Measurements from ENCODE around the gene ZNF583. TPM values are rescaled to one million over a fixed set of nuclear protein-coding genes. Genes with fewer than 3 reads are reported as not detected.

ZNF583 gene
- total and polyA plus RNA-seq, 2 of the 8 experiments (the other 6 are each of a cell fraction or from before 2014, with no cell fraction given), result 0.48 to 2.8 TPM

DNA sequence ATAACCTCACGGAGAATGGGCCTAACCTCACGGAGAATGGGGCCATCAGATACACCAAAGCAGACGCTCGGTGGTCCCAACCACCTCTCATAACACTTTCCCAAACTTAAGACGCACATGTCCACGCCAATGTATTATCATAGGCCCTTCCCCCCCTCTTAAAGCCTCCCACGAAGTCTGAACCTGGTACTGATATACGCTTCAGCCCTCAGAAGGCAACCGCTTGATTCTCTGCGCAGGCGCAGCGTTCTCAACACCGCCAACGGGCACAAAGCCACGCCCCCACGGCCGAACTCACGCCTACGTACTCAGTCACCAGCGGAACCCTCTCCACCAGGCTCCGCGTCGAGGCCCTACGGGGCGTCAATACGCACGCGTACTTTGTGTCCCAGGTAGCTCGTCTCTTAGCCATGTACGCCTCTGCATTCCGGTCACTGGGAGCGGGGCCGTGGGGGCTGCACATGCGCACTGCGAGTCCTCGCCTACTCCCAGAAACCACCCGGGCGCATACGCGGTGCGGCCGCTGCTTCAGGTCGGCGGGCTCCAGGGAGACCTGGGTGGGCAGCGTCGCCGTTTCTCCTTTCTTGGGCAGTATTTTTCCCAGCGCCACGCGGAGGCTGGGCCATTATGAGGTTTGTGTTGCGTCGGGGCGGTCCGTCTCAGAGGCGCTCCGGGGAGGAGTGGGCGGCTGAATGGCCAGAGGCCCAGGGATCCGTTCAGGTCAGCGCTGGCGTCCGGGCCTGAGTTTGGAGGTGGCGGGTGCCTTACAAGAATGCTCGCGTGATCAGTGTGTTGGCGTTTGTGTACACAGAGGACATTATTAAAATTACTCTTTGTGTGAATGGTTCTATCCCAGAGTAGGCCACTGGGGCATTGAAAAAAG lies 36.1 kb upstream of the ZNF583 start:
- FAIRE-seq, result peak; percentile 89
- peaks cover 0 to 2% (median 0%) of the 10 kb centered on the region in 4 experiments; a peak in 2 of 7 replicates for H3K4me1 ChIP-seq (replicated peaks in 1 of 4; ENCODE audit: control insufficient read depth in 3 of 4, insufficient read depth in 4 of 4, low read length in 3 of 4)
- H3K36me3 ChIP-seq (ENCODE audit: control insufficient read depth in 2 of 4, insufficient read depth in 4 of 4, low read length in 3 of 4), result peaks cover 3 to 25% (median 18%) of the 10 kb centered on the region in 4 experiments
- H2BK120ac ChIP-seq (replicated peaks; ENCODE audit: low read depth, low read length), result no peak overlapping the region
- H3K4me2 ChIP-seq (ENCODE audit: insufficient read depth in 1 of 2, low read depth in 2 of 2, low read length in 2 of 2), result peak overlapping the region; percentile 77 to 98
- H3K18ac ChIP-seq (ENCODE audit: extremely low read depth, low read length), result peak overlapping the region; percentile 89; the same call in 1 of the 2 replicates
- peak overlapping the region; percentile 84; the same call in 1 of the 2 replicates for H4K8ac ChIP-seq (ENCODE audit: extremely low read depth, insufficient read depth, low read length)
- peak overlapping the region; percentile 77 for H2BK5ac ChIP-seq (ENCODE audit: low read depth, low read length)
- H3K9ac ChIP-seq (replicated peaks in 1 of 4; ENCODE audit: extremely low read depth in 1 of 4, low read depth in 3 of 4, low read length in 3 of 4), result peak overlapping the region; percentile 77 to 87 (median 86)
- no peak overlapping the region for H2BK15ac ChIP-seq (ENCODE audit: low read length)
- CTCF ChIA-PET (ENCODE audit: partially characterized antibody), result interaction anchor here (0.7 to 3.9 kb wide), 6 partner anchors 16 to 302 kb away, joined by 3 to 22 read pairs (median 4); no protein-coding TSS in a partner anchor
- H2AK5ac ChIP-seq (ENCODE audit: low read depth, low read length), result no peak overlapping the region
- peak; percentile 93 to 96 for DNase-seq (ENCODE audit: low read depth in 1 of 2, low spot score in 2 of 2)
- H3K23ac ChIP-seq (ENCODE audit: insufficient read length), result no peak overlapping the region
- peak overlapping the region; percentile 91 for H3K56ac ChIP-seq (replicated peaks; ENCODE audit: insufficient read length, low read depth, low read length)
- H2BK12ac ChIP-seq (ENCODE audit: low read depth, low read length), result no peak overlapping the region
- no peaks in the 10 kb centered on the region for H3K27me3 ChIP-seq (replicated peaks in 1 of 4; ENCODE audit: control insufficient read depth in 3 of 4, extremely low read depth in 1 of 4, insufficient read depth in 3 of 4, low read length in 3 of 4)
- H3K9me3 ChIP-seq (ENCODE audit: insufficient read depth in 2 of 2, low read depth in 1 of 2, low read length in 1 of 2), result peaks cover 7 to 9% of the 10 kb centered on the region in 2 experiments; a peak in 2 of 4 replicates
- H3K23me2 ChIP-seq (ENCODE audit: low read depth, low read length), result peaks cover 2% of the 10 kb centered on the region; the same call in 1 of the 2 replicates
- peak overlapping the region; percentile 36 for H4K91ac ChIP-seq (replicated peaks; ENCODE audit: insufficient read length, low read length)
- H3K79me1 ChIP-seq (ENCODE audit: low read depth, low read length), result no peaks in the 10 kb centered on the region; the same call in 1 of the 2 replicates
- peak overlapping the region; percentile 67 to 84 (median 80) for H3K4me3 ChIP-seq (ENCODE audit: extremely low read depth in 1 of 4, insufficient read depth in 2 of 4, low read depth in 3 of 4, low read length in 4 of 4)
- H3K4ac ChIP-seq (replicated peaks; ENCODE audit: insufficient read length, low read depth, low read length), result no peak overlapping the region
- peak overlapping the region; percentile 99 for H2AFZ ChIP-seq (ENCODE audit: low read length)
- no peak overlapping the region for H3K14ac ChIP-seq (ENCODE audit: insufficient read length)
- peak overlapping the region; percentile 57 for H4K5ac ChIP-seq (ENCODE audit: insufficient read length, low read depth, low read length)
- no peak overlapping the region for H2BK20ac ChIP-seq (ENCODE audit: low read length)
- no peaks in the 10 kb centered on the region for H4K20me1 ChIP-seq (replicated peaks in 1 of 2; ENCODE audit: control insufficient read depth in 1 of 2, insufficient read depth in 2 of 2, low read length in 2 of 2)
- POLR2A ChIA-PET (ENCODE audit: partially characterized antibody), result interaction anchor here (0.7 to 3.5 kb wide), 17 partner anchors 9 to 1186 kb away, joined by 3 to 41 read pairs (median 4); partner anchors contain the start of gene ZNF582
- H3K27ac ChIP-seq (ENCODE audit: low read depth, low read length), result peak overlapping the region; percentile 73
- WGBS, 2 experiments (ENCODE audit: extremely low coverage in 1 of 2, insufficient coverage in 1 of 2, insufficient read length in 1 of 2, insufficient replicate concordance in 2 of 2, low coverage in 1 of 2, low lambda C conversion rate in 2 of 2, missing lambda C conversion rate in 1 of 2), result 5% methylated on average over 65 of the region's 65 CpGs; no CpG with 5 or more reads in 1 of the 2 experiments
- peaks cover 9 to 27% of the 10 kb centered on the region in 2 experiments; a peak in 3 of 4 replicates for H3K79me2 ChIP-seq (ENCODE audit: control insufficient read depth in 1 of 2, insufficient read depth in 2 of 2, low read length in 2 of 2)
- peak; percentile 66 for TF ChIP-seq ASH2L (IDR thresholded peaks at IDR 0.05; ENCODE audit: low read length)
- TF ChIP-seq SIRT6 (IDR thresholded peaks at IDR 0.05; ENCODE audit: low read length), result no peak
- no peak for TF ChIP-seq SRF (IDR thresholded peaks at IDR 0.05; ENCODE audit: low read depth, low read length)
- TF ChIP-seq NRF1 (IDR thresholded peaks at IDR 0.05; ENCODE audit: low read depth, low read length), result peak; percentile 82
- no peak for TF ChIP-seq HDAC6 (IDR thresholded peaks at IDR 0.05; ENCODE audit: low read depth, low read length)
- no peak for TF ChIP-seq EZH2 (IDR thresholded peaks at IDR 0.05; ENCODE audit: low read depth, low read length, severe bottlenecking)
- TF ChIP-seq, protein P1, sequence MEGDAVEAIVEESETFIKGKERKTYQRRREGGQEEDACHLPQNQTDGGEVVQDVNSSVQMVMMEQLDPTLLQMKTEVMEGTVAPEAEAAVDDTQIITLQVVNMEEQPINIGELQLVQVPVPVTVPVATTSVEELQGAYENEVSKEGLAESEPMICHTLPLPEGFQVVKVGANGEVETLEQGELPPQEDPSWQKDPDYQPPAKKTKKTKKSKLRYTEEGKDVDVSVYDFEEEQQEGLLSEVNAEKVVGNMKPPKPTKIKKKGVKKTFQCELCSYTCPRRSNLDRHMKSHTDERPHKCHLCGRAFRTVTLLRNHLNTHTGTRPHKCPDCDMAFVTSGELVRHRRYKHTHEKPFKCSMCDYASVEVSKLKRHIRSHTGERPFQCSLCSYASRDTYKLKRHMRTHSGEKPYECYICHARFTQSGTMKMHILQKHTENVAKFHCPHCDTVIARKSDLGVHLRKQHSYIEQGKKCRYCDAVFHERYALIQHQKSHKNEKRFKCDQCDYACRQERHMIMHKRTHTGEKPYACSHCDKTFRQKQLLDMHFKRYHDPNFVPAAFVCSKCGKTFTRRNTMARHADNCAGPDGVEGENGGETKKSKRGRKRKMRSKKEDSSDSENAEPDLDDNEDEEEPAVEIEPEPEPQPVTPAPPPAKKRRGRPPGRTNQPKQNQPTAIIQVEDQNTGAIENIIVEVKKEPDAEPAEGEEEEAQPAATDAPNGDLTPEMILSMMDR (IDR thresholded peaks at IDR 0.05; ENCODE audit: control extremely low read depth in 1 of 3, insufficient read depth in 1 of 3, low read depth in 1 of 3, low read length in 3 of 3), result 0 out of 4 replicates have a peak, but pooled peaks of 1 of the 3 experiments have one; percentile 0
- TF ChIP-seq SIX5 (IDR thresholded peaks at IDR 0.05; ENCODE audit: low read depth, low read length), result no peak

Data from H1 (cell line).